HepG2 (cell line): ENCODE results near the gene TMEM218. TPM values are rescaled to one million over a fixed set of nuclear protein-coding genes. Genes with fewer than 3 reads are reported as not detected.

ENCODE experiments used
- ATAC-seq: fragments of 200-7000 bp; cut with Tn5 transposase; 3 replicates; pipeline ENCODE4 v1.9.1; 2020; ENCODE audit warnings: mild to moderate bottlenecking, moderate library complexity
- BruUV-seq: library from RNA; stranded (reverse); fragments of 400-500 nt; replicated peaks from 2 replicates; lab custom pipeline; 2021; lab: Mats Ljungman, UMichigan
- CTCF ChIA-PET: fragments of 300-600 bp; formaldehyde crosslinking; extraction: SDS; loops from one replicate; lab custom pipeline; 2021; ENCODE audit warnings: low total read pairs, inconsistent platforms, low intra/inter-chr PET ratio; lab: Yijun Ruan, JAX
- POLR2A ChIA-PET: fragments of 350-600 bp; sonication (Branson Sonifier 250); formaldehyde crosslinking; loops from one replicate; lab custom pipeline; 2020; ENCODE audit warnings: antibody characterized with exemption, inconsistent platforms; lab: Yijun Ruan, JAX
- DNase-seq: peaks from one replicate; pipeline ENCODE4 v3.0.0-alpha.2; 2015; ENCODE audit warnings: low spot score
- FAIRE-seq: peaks from 3 replicates; lab custom pipeline; 2011; peaks lifted over from hg19 to GRCh38; lab: Jason Lieb, UNC
- H2AFZ ChIP-seq: one replicate; pipeline ENCODE4 v1.6.1; 2011; ENCODE audit warnings: low read length, inconsistent platforms
- H3K27ac ChIP-seq: fragments of 300-600 bp; 3 replicates; pipeline ENCODE4 v1.8.0; 2011; ENCODE audit warnings: mixed run types, mild to moderate bottlenecking, mixed read lengths, low read length, inconsistent platforms; ENCODE audit not compliant: insufficient read depth; ENCODE audit errors: extremely low read length
- H3K27me3 ChIP-seq, 2 experiments: fragments of 200-600 bp in 1 of 2; 2 replicates in 1 of 2; 3 replicates in 1 of 2; pipeline versions ENCODE4 v1.6.0 to v1.8.0; 2011; ENCODE audit warnings: low read length in 2 of 2, mild to moderate bottlenecking in 2 of 2, moderate library complexity in 2 of 2, inconsistent platforms in 1 of 2; ENCODE audit not compliant: insufficient read depth in 2 of 2, control insufficient read depth in 1 of 2
- H3K36me3 ChIP-seq, 2 experiments: fragments of 200-600 bp in 1 of 2; replicated peaks in 1 of 2; 2 replicates in 1 of 2; 3 replicates in 1 of 2; pipeline versions ENCODE4 v1.5.1 to v1.8.0; 2011; ENCODE audit warnings: low read length in 2 of 2, inconsistent platforms in 1 of 2; ENCODE audit not compliant: insufficient read depth in 2 of 2, control insufficient read depth in 1 of 2
- H3K4me1 ChIP-seq: 2 replicates; pipeline ENCODE4 v1.5.1; 2012; ENCODE audit warnings: low read length, inconsistent platforms; ENCODE audit not compliant: insufficient read depth
- H3K4me2 ChIP-seq: 2 replicates; pipeline ENCODE4 v1.6.0; 2011; ENCODE audit warnings: low read depth, low read length, inconsistent platforms
- H3K4me3 ChIP-seq, 3 experiments: fragments of 200-600 bp in 1 of 3; sonication (generic), shearing (Covaris generic) in 1 of 3; replicated peaks in 1 of 3; 2 replicates each; pipeline ENCODE4 v1.5.1; 2011 to 2016; ENCODE audit warnings: low read length in 3 of 3, inconsistent platforms in 2 of 3, low read depth in 2 of 3, mild to moderate bottlenecking in 2 of 3, control low read depth in 1 of 3, mixed read lengths in 1 of 3; ENCODE audit not compliant: insufficient read depth in 1 of 3
- H3K79me2 ChIP-seq: one replicate; pipeline ENCODE4 v1.6.1; 2011; ENCODE audit warnings: low read length, inconsistent platforms; ENCODE audit not compliant: insufficient read depth
- H3K9ac ChIP-seq: 2 replicates; pipeline ENCODE4 v1.6.0; 2011; ENCODE audit warnings: mild to moderate bottlenecking, low read depth, low read length, inconsistent platforms; ENCODE audit not compliant: insufficient read depth
- H3K9me3 ChIP-seq: 2 replicates; pipeline ENCODE4 v1.5.1; 2012; ENCODE audit warnings: mild to moderate bottlenecking, low read length
- H4K20me1 ChIP-seq: 2 replicates; pipeline ENCODE4 v1.6.0; 2011; ENCODE audit warnings: inconsistent platforms, mild to moderate bottlenecking, low read length, moderate library complexity; ENCODE audit not compliant: insufficient read depth
- AGO1 ChIP-seq: fragments of 200-400 bp; formaldehyde crosslinking; IDR thresholded peaks from 2 replicates; pipeline ENCODE4 v1.6.1; 2017; ENCODE audit warnings: mild to moderate bottlenecking, low read depth, low read length, moderate library complexity; ENCODE audit not compliant: poor library complexity, severe bottlenecking
- EED ChIP-seq: sonication (generic); formaldehyde crosslinking; IDR thresholded peaks from 2 replicates; pipeline ENCODE4 v1.5.0; 2020; ENCODE audit warnings: mild to moderate bottlenecking, missing genetic modification reagents
- HES4 ChIP-seq: sonication (generic); formaldehyde crosslinking; IDR thresholded peaks from 2 replicates; pipeline ENCODE4 v1.9.0; 2021; ENCODE audit warnings: mild to moderate bottlenecking, missing genetic modification reagents, borderline replicate concordance
- ISX ChIP-seq: sonication (generic); formaldehyde crosslinking; conservative IDR thresholded peaks from 2 replicates; pipeline ENCODE4 v1.5.0; 2020; ENCODE audit warnings: missing genetic modification reagents
- KDM5B ChIP-seq: sonication (generic); formaldehyde crosslinking; IDR thresholded peaks from 2 replicates; pipeline ENCODE4 v1.4.0; 2020; ENCODE audit warnings: missing genetic modification reagents, mild to moderate bottlenecking, borderline replicate concordance
- SETDB1 ChIP-seq: sonication (generic); formaldehyde crosslinking; IDR thresholded peaks from 2 replicates; pipeline ENCODE4 v1.5.1; 2020; ENCODE audit warnings: missing genetic modification reagents, mild to moderate bottlenecking, borderline replicate concordance
- SP2 ChIP-seq: sonication (generic); formaldehyde crosslinking; IDR thresholded peaks from 2 replicates; pipeline ENCODE4 v1.5.1; 2020; ENCODE audit warnings: mild to moderate bottlenecking, missing genetic modification reagents
- TARDBP ChIP-seq: sonication (generic); formaldehyde crosslinking; IDR thresholded peaks from 2 replicates; pipeline ENCODE4 v1.8.0; 2022; ENCODE audit warnings: mild to moderate bottlenecking, missing genetic modification reagents
- TBL1XR1 ChIP-seq: fragments of 150-350 bp; IDR thresholded peaks from 2 replicates; pipeline ENCODE4 v1.6.1; 2014; ENCODE audit warnings: borderline replicate concordance, low read length; ENCODE audit not compliant: partially characterized antibody
- ZBTB1 ChIP-seq: sonication (generic); formaldehyde crosslinking; IDR thresholded peaks from 2 replicates; pipeline ENCODE4 v1.4.0; 2020; ENCODE audit warnings: missing genetic modification reagents, borderline replicate concordance
- ZBTB8A ChIP-seq: sonication (generic); formaldehyde crosslinking; IDR thresholded peaks from 2 replicates; pipeline ENCODE4 v1.4.0; 2020; ENCODE audit warnings: mild to moderate bottlenecking, low read depth, missing genetic modification reagents, borderline replicate concordance
- ZIK1 ChIP-seq: sonication (generic); formaldehyde crosslinking; IDR thresholded peaks from 2 replicates; pipeline ENCODE4 v1.5.0; 2020; ENCODE audit warnings: mild to moderate bottlenecking, low read depth, missing genetic modification reagents, borderline replicate concordance
- ZNF274 ChIP-seq: sonication (generic); formaldehyde crosslinking; IDR thresholded peaks from 2 replicates; pipeline ENCODE4 v1.5.1; 2020; ENCODE audit warnings: mild to moderate bottlenecking, missing genetic modification reagents
- ZNF335 ChIP-seq: sonication (generic); formaldehyde crosslinking; IDR thresholded peaks from 2 replicates; pipeline ENCODE4 v1.4.0; 2020; ENCODE audit warnings: missing genetic modification reagents
- ZNF354B ChIP-seq: sonication (generic); formaldehyde crosslinking; IDR thresholded peaks from 2 replicates; pipeline ENCODE4 v1.8.0; 2022; ENCODE audit warnings: mild to moderate bottlenecking, missing genetic modification reagents
- ZNF549 ChIP-seq: sonication (generic); formaldehyde crosslinking; IDR thresholded peaks from 2 replicates; pipeline ENCODE4 v1.5.0; 2020; ENCODE audit warnings: missing genetic modification reagents
- ZSCAN21 ChIP-seq: sonication (generic); formaldehyde crosslinking; IDR thresholded peaks from 2 replicates; pipeline ENCODE4 v1.8.0; 2022; ENCODE audit warnings: mild to moderate bottlenecking, missing genetic modification reagents, moderate library complexity, borderline replicate concordance
- WGBS: methylation state at CpG from one replicate; pipeline ENCODE4 v1.1.6; 2017; ENCODE audit warnings: low lambda C conversion rate; 5-methylcytosine and 5-hydroxymethylcytosine counted together
- in situ Hi-C: cut with HindIII; loops from 2 replicates; pipeline ENCODE4 v1.10.0; 2017; ENCODE audit warnings: low pct_unique_long_range_greater_than_20kb; ENCODE audit not compliant: extremely low pct_ligation_motif_present
- intact Hi-C: fragments of 100-400 bp; cut with micrococcal nuclease; formaldehyde crosslinking; loops from one replicate; pipeline ENCODE4 v1.10.0; 2022; ENCODE audit not compliant: unreplicated experiment
- polyA plus RNA-seq, 8 experiments: library from polyadenylated mRNA; depleted of rRNA in 3 of 8; stranded (reverse) in 7 of 8; unstranded in 1 of 8; fragments of >200 nt; fragmentation: Illumina TruSeq in 4 of 8; extraction: Trizol in 4 of 8; gene quantifications; 2 replicates each; pipeline versions ENCODE4 v1.2.1 to v1.2.3, GENCODE V29; 2011 to 2016; ENCODE audit warnings: low read depth in 4 of 8, missing spikeins in 1 of 8, mixed read lengths in 1 of 8; ENCODE audit not compliant: insufficient read depth in 1 of 8
- total RNA-seq, 5 experiments: library from RNA; depleted of rRNA; stranded (reverse); fragments of >200 nt; fragmentation: Illumina TruSeq; extraction: Trizol; gene quantifications; 2 replicates each; pipeline ENCODE4 v1.2.3, GENCODE V29; 2016; ENCODE audit warnings: low read depth in 1 of 5
- TF ChIP-seq, protein P1 (sequence below): IDR thresholded peaks from 2 replicates; pipeline ENCODE4 v1.6.1; 2016

Gene TMEM218
- total and polyA plus RNA-seq, 2 of the 13 experiments (the other 11 are each of a cell fraction or from before 2014, with no cell fraction given), result 11.8 to 14.0 TPM

DNA sequence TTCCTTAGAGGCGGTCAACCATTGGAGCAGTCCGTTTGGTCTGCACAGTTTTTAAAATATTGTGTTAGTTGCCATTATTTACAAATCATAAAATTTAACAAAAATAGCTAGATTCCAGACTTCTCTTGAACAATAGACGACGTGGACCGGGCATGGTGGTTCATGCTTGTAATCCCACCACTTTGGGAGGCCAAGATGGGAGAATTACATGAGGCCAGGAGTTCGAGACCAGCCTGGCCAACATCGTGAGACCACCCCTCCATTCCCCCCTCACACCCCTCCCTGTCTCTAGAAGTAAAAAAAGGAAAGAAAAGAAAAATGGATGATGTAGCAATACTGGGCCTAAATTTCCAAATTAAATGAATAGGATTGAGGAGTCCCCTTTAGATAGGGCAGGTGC is 47.4 kb downstream of the TMEM218 start:
- H3K9me3 ChIP-seq, result no peaks in the 10 kb centered on the region
- POLR2A ChIA-PET, result interaction anchor here (1.3 kb wide), 1 partner anchor 9 kb away, joined by 5 read pairs; no protein-coding TSS in a partner anchor
- CTCF ChIA-PET, result no interaction called here
- in situ Hi-C loops, result no loop called here
- peak overlapping the region; percentile 66 to 78 (median 72) for H3K4me3 ChIP-seq
- no peaks in the 10 kb centered on the region for H3K79me2 ChIP-seq
- no peak for DNase-seq
- peak overlapping the region; percentile 90 for H3K4me2 ChIP-seq
- no peak overlapping the region for H3K27ac ChIP-seq
- no peaks in the 10 kb centered on the region for H4K20me1 ChIP-seq
- no TSS peak for BruUV-seq
- H2AFZ ChIP-seq, result peak overlapping the region; percentile 60
- H3K27me3 ChIP-seq, result no peaks in the 10 kb centered on the region; a peak in 1 of 5 replicates
- intact Hi-C loops, result no loop called here
- no peak for TF ChIP-seq ZBTB8A (CRISPR knock-in tag)
- TF ChIP-seq, all 625 proteins: peak for 0
- Histone ChIP-seq H3K9ac (0 out of 2 replicates have a peak overlapping the region, but pooled peaks have one; percentile 60), H3K4me1 (peaks cover 54% of the 10 kb centered on the region), H3K36me3 (no peaks in the 10 kb centered on the region)
- 65% methylated on average over 7 of the region's 7 CpGs for WGBS
- ATAC-seq (no peak), FAIRE-seq (no peak)

DNA sequence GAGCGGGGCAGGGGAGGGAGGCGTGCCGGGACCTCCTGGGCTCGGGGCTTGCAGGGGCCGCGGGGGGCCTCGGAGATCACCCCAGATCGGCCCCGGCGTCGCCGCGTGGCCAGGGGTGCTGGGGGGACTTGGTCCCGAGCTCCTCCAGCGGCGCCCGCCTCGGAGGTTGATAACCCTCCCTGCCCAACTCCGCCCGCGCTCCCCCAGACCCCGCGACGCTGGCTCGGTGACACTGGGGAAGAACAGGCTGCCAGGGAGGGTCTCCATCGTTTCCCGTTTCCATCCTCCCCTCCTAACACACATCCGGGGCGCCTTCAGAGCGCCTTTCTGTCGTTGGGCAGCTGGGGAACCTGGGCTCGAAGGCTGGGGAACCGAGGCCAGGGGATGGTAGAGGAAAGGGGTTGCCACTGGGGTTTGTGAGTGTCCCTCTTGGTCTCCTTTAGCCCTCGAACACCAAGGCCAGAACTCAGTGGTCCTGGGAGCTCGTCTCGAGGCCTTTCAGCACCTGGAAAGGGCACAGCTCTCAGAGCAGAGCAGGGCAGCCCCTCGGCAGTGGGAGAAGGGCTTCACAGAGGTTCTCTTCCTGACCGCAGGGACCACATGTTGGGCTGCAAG is 47.9 kb downstream of the TMEM218 start:
- CTCF ChIA-PET, result no interaction called here
- Histone ChIP-seq H3K27me3 (no peaks in the 10 kb centered on the region; a peak in 1 of 5 replicates), H3K9me3 (no peaks in the 10 kb centered on the region), H3K27ac (no peak overlapping the region), H3K9ac (peak overlapping the region; percentile 60; the same call in 1 of the 2 replicates), H3K4me3 (peak overlapping the region; percentile 66 to 78 (median 72)), H3K79me2 (no peaks in the 10 kb centered on the region), H3K4me2 (peak overlapping the region; percentile 90), H4K20me1 (no peaks in the 10 kb centered on the region), H3K4me1 (peaks cover 57% of the 10 kb centered on the region), H3K36me3 (no peaks in the 10 kb centered on the region), H2AFZ (peak overlapping the region; percentile 60)
- intact Hi-C loops, result loop anchor here (1.0 kb wide), 1 partner anchor 48 kb away; the partner anchor contains the start of gene TMEM218
- POLR2A ChIA-PET, result interaction anchor here (0.9 to 1.3 kb wide), 2 partner anchors 8 to 9 kb away, joined by 3 to 5 read pairs; no protein-coding TSS in a partner anchor
- in situ Hi-C loops, result no loop called here
- BruUV-seq, result no TSS peak
- 3% methylated on average over 6 of the region's 38 CpGs for WGBS
- ATAC-seq (peak; percentile 51), DNase-seq (no peak), FAIRE-seq (no peak)
- no peak for TF ChIP-seq ZBTB1 (CRISPR knock-in tag)
- no peak for TF ChIP-seq ZIK1
- TF ChIP-seq EED (CRISPR knock-in tag), result 0 out of 2 replicates have a peak, but pooled peaks have one; percentile 36
- TF ChIP-seq TARDBP, result no peak
- TF ChIP-seq ZNF354B, result no peak
- TF ChIP-seq ZNF549 (CRISPR knock-in tag), result no peak
- TF ChIP-seq AGO1, result peak; percentile 17
- no peak for TF ChIP-seq TBL1XR1
- TF ChIP-seq ZSCAN21 (CRISPR knock-in tag), result no peak
- TF ChIP-seq SETDB1, result no peak
- no peak for TF ChIP-seq ISX (CRISPR knock-in tag)
- TF ChIP-seq KDM5B (CRISPR knock-in tag), result peak; percentile 41; the same call in 1 of the 2 replicates
- TF ChIP-seq SP2, result 0 out of 2 replicates have a peak, but pooled peaks have one; percentile 2
- peak; percentile 37; the same call in 1 of the 2 replicates for TF ChIP-seq ZNF274
- peak; percentile 54; the same call in 1 of the 2 replicates for TF ChIP-seq HES4 (CRISPR knock-in tag)
- TF ChIP-seq ZNF335, result no peak
- TF ChIP-seq, protein P1, sequence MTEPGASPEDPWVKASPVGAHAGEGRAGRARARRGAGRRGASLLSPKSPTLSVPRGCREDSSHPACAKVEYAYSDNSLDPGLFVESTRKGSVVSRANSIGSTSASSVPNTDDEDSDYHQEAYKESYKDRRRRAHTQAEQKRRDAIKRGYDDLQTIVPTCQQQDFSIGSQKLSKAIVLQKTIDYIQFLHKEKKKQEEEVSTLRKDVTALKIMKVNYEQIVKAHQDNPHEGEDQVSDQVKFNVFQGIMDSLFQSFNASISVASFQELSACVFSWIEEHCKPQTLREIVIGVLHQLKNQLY (CRISPR knock-in tag), result no peak
